Activated CD4-positive, alpha-beta T cell treated with anti-CD3 and anti-CD28 coated beads, Interleukin-2, amount 10 ng/mL, durations not matched to agents 7 days and 5 days (primary cell): ENCODE results near the gene GRIN2C. TPM values are rescaled to one million over a fixed set of nuclear protein-coding genes. Genes with fewer than 3 reads are reported as not detected.
A peak's percentile ranks its signal among the peaks of the same experiment; 100 is the strongest.

Source experiments
- CTCF ChIA-PET: fragments of 350-600 bp; sonication (Branson Sonifier 250); formaldehyde crosslinking; loops from one replicate; lab custom pipeline; 2021; ENCODE audit warnings: antibody characterized with exemption; lab: Charles Lee
- POLR2A ChIA-PET: fragments of 350-600 bp; sonication (Branson Sonifier 250); formaldehyde crosslinking; loops from one replicate; lab custom pipeline; 2021; ENCODE audit warnings: antibody characterized with exemption; lab: Charles Lee
- DNase-seq: peaks from one replicate; pipeline ENCODE4 v3.0.0-alpha.2; 2020
- H3K27ac Mint-ChIP-seq: one replicate; pipeline ENCODE4 v1.8.0; 2021; ENCODE audit warnings: mild to moderate bottlenecking, moderate library complexity, mixed read lengths
- H3K27me3 Mint-ChIP-seq: one replicate; pipeline ENCODE4 v1.8.0; 2021; ENCODE audit warnings: mixed read lengths
- H3K36me3 Mint-ChIP-seq: one replicate; pipeline ENCODE4 v1.8.0; 2021; ENCODE audit warnings: low read depth, mixed read lengths
- H3K4me1 Mint-ChIP-seq: one replicate; pipeline ENCODE4 v1.8.0; 2021; ENCODE audit warnings: mixed read lengths
- H3K4me3 Mint-ChIP-seq: one replicate; pipeline ENCODE4 v1.8.0; 2021; ENCODE audit warnings: mild to moderate bottlenecking, moderate library complexity, mixed read lengths
- H3K9me3 Mint-ChIP-seq: one replicate; pipeline ENCODE4 v1.8.0; 2021; ENCODE audit warnings: mixed read lengths
- total RNA-seq, 2 experiments: library from RNA; stranded (reverse); gene quantifications; one replicate each; pipeline ENCODE4 v1.2.3, GENCODE V29; 2021

GRIN2C gene
- total RNA-seq, 2 experiments from 2014 or later, result 0.20 to 0.25 TPM

- H3K36me3 Mint-ChIP-seq, result peaks cover 2% of the 10 kb centered on the region
- H3K27me3 Mint-ChIP-seq, result no peaks in the 10 kb centered on the region
- no peaks in the 10 kb centered on the region for H3K9me3 Mint-ChIP-seq
- CTCF ChIA-PET, result interaction anchor here (0.9 to 2.7 kb wide), 3 partner anchors 9 to 43 kb away, joined by 3 to 7 read pairs (median 3); no protein-coding TSS in a partner anchor
- no peak for DNase-seq
- no peaks in the 10 kb centered on the region for H3K4me1 Mint-ChIP-seq
- no peak overlapping the region for H3K4me3 Mint-ChIP-seq
- POLR2A ChIA-PET, result no interaction called here
- H3K27ac Mint-ChIP-seq, result peak overlapping the region; percentile 60
Measured at GRCh38 chr17:74833501-74834377, 25.9 kb downstream of the GRIN2C start.

- DNase-seq, result no peak
- POLR2A ChIA-PET, result no interaction called here
Measured at GRCh38 chr17:74832421-74832820, 27.3 kb downstream of the GRIN2C start.

GRCh38 chr17:74831444-74832146, 28.1 kb downstream of the GRIN2C start:
- DNase-seq, result no peak
- H3K4me3 Mint-ChIP-seq, result no peak overlapping the region
- H3K9me3 Mint-ChIP-seq, result no peaks in the 10 kb centered on the region
- H3K4me1 Mint-ChIP-seq, result no peaks in the 10 kb centered on the region
- no peaks in the 10 kb centered on the region for H3K27me3 Mint-ChIP-seq
- no peak overlapping the region for H3K27ac Mint-ChIP-seq
- ChIA-PET CTCF (interaction anchor here (1.1 to 1.2 kb wide), 3 partner anchors 12 to 174 kb away, joined by 3 to 4 read pairs (median 3); no protein-coding TSS in a partner anchor), POLR2A (no interaction called here)
- H3K36me3 Mint-ChIP-seq, result peaks cover 2% of the 10 kb centered on the region

More at GRCh38 chr17:74832421-74832820, 27.3 kb downstream of the GRIN2C start:
- Mint-ChIP-seq H3K4me3 (no peak overlapping the region), H3K4me1 (no peaks in the 10 kb centered on the region), H3K9me3 (no peaks in the 10 kb centered on the region), H3K27me3 (no peaks in the 10 kb centered on the region), H3K36me3 (peaks cover 2% of the 10 kb centered on the region), H3K27ac (no peak overlapping the region)
- CTCF ChIA-PET, result interaction anchor here (0.9 to 2.7 kb wide), 3 partner anchors 11 to 42 kb away, joined by 3 to 7 read pairs (median 3); no protein-coding TSS in a partner anchor

GRCh38 chr17:74830861-74831260, 28.8 kb downstream of the GRIN2C start:
- no peak for DNase-seq
- H3K4me1 Mint-ChIP-seq, result no peaks in the 10 kb centered on the region
- no peak overlapping the region for H3K4me3 Mint-ChIP-seq
- H3K36me3 Mint-ChIP-seq, result no peaks in the 10 kb centered on the region
- ChIA-PET CTCF (interaction anchor here (1.1 to 1.2 kb wide), 2 partner anchors 13 to 173 kb away, joined by 3 to 4 read pairs; no protein-coding TSS in a partner anchor), POLR2A (no interaction called here)
- H3K27ac Mint-ChIP-seq, result no peak overlapping the region
- H3K9me3 Mint-ChIP-seq, result no peaks in the 10 kb centered on the region
- no peaks in the 10 kb centered on the region for H3K27me3 Mint-ChIP-seq

GRCh38 chr17:74827800-74828199, 31.9 kb downstream of the GRIN2C start:
- Mint-ChIP-seq H3K4me3 (no peak overlapping the region), H3K27ac (no peak overlapping the region), H3K27me3 (no peaks in the 10 kb centered on the region), H3K9me3 (no peaks in the 10 kb centered on the region), H3K36me3 (no peaks in the 10 kb centered on the region), H3K4me1 (no peaks in the 10 kb centered on the region)
- ChIA-PET CTCF (interaction anchor here (1.6 kb wide), 1 partner anchor 37 kb away, joined by 4 read pairs; no protein-coding TSS in a partner anchor), POLR2A (no interaction called here)
- DNase-seq, result no peak

- Mint-ChIP-seq H3K27me3 (no peaks in the 10 kb centered on the region), H3K4me1 (no peaks in the 10 kb centered on the region), H3K36me3 (no peaks in the 10 kb centered on the region), H3K4me3 (no peak overlapping the region), H3K27ac (peak overlapping the region; percentile 13), H3K9me3 (no peaks in the 10 kb centered on the region)
- POLR2A ChIA-PET, result no interaction called here
- CTCF ChIA-PET, result interaction anchor here (0.7 to 1.6 kb wide), 3 partner anchors 14 to 198 kb away, joined by 3 to 6 read pairs (median 3); no protein-coding TSS in a partner anchor
- DNase-seq, result no peak
Measured at GRCh38 chr17:74825952-74826719, 33.5 kb downstream of the GRIN2C start.

GRCh38 chr17:74824961-74825627, 34.6 kb downstream of the GRIN2C start:
- POLR2A ChIA-PET, result no interaction called here
- no peak overlapping the region for H3K4me3 Mint-ChIP-seq

GRCh38 chr17:74822939-74823367, 36.7 kb downstream of the GRIN2C start:
- H3K4me3 Mint-ChIP-seq, result no peak overlapping the region
- ChIA-PET POLR2A (no interaction called here), CTCF (no interaction called here)
- no peaks in the 10 kb centered on the region for H3K4me1 Mint-ChIP-seq
- no peak overlapping the region for H3K27ac Mint-ChIP-seq
- H3K27me3 Mint-ChIP-seq, result no peaks in the 10 kb centered on the region
- no peaks in the 10 kb centered on the region for H3K9me3 Mint-ChIP-seq
- no peak for DNase-seq
- H3K36me3 Mint-ChIP-seq, result peaks cover 2% of the 10 kb centered on the region

More at GRCh38 chr17:74824961-74825627, 34.6 kb downstream of the GRIN2C start:
- CTCF ChIA-PET, result interaction anchor here (1.2 to 1.6 kb wide), 2 partner anchors 8 to 18 kb away, joined by 3 to 6 read pairs; no protein-coding TSS in a partner anchor
- H3K27me3 Mint-ChIP-seq, result no peaks in the 10 kb centered on the region
- H3K4me1 Mint-ChIP-seq, result no peaks in the 10 kb centered on the region
- H3K27ac Mint-ChIP-seq, result no peak overlapping the region
- H3K9me3 Mint-ChIP-seq, result no peaks in the 10 kb centered on the region
- no peaks in the 10 kb centered on the region for H3K36me3 Mint-ChIP-seq
- DNase-seq, result no peak

GRCh38 chr17:74822335-74822938, 37.2 kb downstream of the GRIN2C start:
- H3K9me3 Mint-ChIP-seq, result no peaks in the 10 kb centered on the region
- no peaks in the 10 kb centered on the region for H3K27me3 Mint-ChIP-seq
- no peak for DNase-seq
- no peak overlapping the region for H3K27ac Mint-ChIP-seq
- POLR2A ChIA-PET, result no interaction called here
- CTCF ChIA-PET, result interaction anchor here (1.7 kb wide), 1 partner anchor 16 kb away, joined by 4 read pairs; no protein-coding TSS in a partner anchor
- peaks cover 2% of the 10 kb centered on the region for H3K36me3 Mint-ChIP-seq
- no peaks in the 10 kb centered on the region for H3K4me1 Mint-ChIP-seq
- H3K4me3 Mint-ChIP-seq, result no peak overlapping the region

GRCh38 chr17:74821655-74822334, 37.9 kb downstream of the GRIN2C start:
- H3K27ac Mint-ChIP-seq, result no peak overlapping the region
- no peak overlapping the region for H3K4me3 Mint-ChIP-seq
- no peak for DNase-seq
- ChIA-PET POLR2A (interaction anchor here (0.7 kb wide), 1 partner anchor 642 kb away, joined by 3 read pairs; no protein-coding TSS in a partner anchor), CTCF (interaction anchor here (1.7 kb wide), 1 partner anchor 16 kb away, joined by 4 read pairs; no protein-coding TSS in a partner anchor)
- peaks cover 2% of the 10 kb centered on the region for H3K36me3 Mint-ChIP-seq
- H3K4me1 Mint-ChIP-seq, result no peaks in the 10 kb centered on the region
- H3K9me3 Mint-ChIP-seq, result no peaks in the 10 kb centered on the region
- no peaks in the 10 kb centered on the region for H3K27me3 Mint-ChIP-seq
